Measurements from ENCODE around the gene C15orf61.

DNA sequence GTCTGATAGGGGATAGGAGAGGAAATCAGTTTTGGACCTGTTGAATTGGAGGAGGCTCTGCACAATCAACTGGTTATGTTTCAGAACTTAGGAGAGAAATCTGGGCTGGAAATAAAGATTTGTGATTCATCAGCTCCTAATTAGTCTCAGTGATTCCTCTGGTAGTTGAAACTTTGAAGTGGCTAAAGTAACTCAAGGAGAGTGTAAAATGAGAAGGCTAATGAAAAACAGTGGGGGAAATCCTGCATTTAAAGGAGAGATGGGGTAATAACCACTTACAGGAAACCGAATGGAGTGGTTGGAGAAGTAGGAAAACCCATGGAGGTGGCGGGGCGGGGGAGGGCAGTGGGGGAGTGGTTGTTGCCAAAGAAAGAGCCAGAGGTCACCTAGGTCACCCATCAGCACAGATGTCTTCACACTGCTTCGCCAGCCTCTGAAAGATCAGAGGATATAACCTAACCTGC is 54.1 kb downstream of the C15orf61 start:
- TF ChIP-seq, protein P1, sequence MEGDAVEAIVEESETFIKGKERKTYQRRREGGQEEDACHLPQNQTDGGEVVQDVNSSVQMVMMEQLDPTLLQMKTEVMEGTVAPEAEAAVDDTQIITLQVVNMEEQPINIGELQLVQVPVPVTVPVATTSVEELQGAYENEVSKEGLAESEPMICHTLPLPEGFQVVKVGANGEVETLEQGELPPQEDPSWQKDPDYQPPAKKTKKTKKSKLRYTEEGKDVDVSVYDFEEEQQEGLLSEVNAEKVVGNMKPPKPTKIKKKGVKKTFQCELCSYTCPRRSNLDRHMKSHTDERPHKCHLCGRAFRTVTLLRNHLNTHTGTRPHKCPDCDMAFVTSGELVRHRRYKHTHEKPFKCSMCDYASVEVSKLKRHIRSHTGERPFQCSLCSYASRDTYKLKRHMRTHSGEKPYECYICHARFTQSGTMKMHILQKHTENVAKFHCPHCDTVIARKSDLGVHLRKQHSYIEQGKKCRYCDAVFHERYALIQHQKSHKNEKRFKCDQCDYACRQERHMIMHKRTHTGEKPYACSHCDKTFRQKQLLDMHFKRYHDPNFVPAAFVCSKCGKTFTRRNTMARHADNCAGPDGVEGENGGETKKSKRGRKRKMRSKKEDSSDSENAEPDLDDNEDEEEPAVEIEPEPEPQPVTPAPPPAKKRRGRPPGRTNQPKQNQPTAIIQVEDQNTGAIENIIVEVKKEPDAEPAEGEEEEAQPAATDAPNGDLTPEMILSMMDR (IDR thresholded peaks at IDR 0.05; ENCODE audit: low read depth, low read length), result no peak
- no peak for TF ChIP-seq EZH2phosphoT487 (IDR thresholded peaks at IDR 0.05; ENCODE audit: low read depth)

Measured in OCI-LY3 (cell line).